Glomerular visceral epithelial cell (primary cell): ENCODE data around the gene STX7.
A peak's percentile ranks its signal among the peaks of the same experiment; 100 is the strongest.

ENCODE experiments used
- DNase-seq: peaks from one replicate; pipeline ENCODE4 v3.0.0-alpha.2; 2016; ENCODE audit errors: extremely low spot score

Gene STX7

GRCh38 chr6:132412656-132413498, 100.0 kb downstream of the STX7 start:
- DNase-seq = no peak

GRCh38 chr6:132411296-132411695, 101.6 kb downstream of the STX7 start:
- DNase-seq = no peak

GRCh38 chr6:132410830-132411229, 102.1 kb downstream of the STX7 start:
- no peak for DNase-seq

GRCh38 chr6:132405143-132405915, 107.6 kb downstream of the STX7 start:
- peak; percentile 31 for DNase-seq

- peak; percentile 26 for DNase-seq
Measured at GRCh38 chr6:132404736-132405135, 108.2 kb downstream of the STX7 start.

- DNase-seq = no peak
Measured at GRCh38 chr6:132404330-132404729, 108.6 kb downstream of the STX7 start.

- no peak for DNase-seq
Measured at GRCh38 chr6:132401618-132402285, 111.2 kb downstream of the STX7 start.

- DNase-seq = peak; percentile 77
Measured at GRCh38 chr6:132400883-132401617, 111.9 kb downstream of the STX7 start, which contains the start of gene MOXD1. MOXD1 (minus strand) TSS chr6:132401475; CDS start chr6:132401426, 49 bp downstream.

GRCh38 chr6:132400555-132400882, 112.4 kb downstream of the STX7 start:
- peak; percentile 21 for DNase-seq

GRCh38 chr6:132399376-132400074, 113.4 kb downstream of the STX7 start:
- peak; percentile 61 for DNase-seq
